Mesendoderm (in vitro differentiated cells): ENCODE results near the gene TNFAIP1.

Experiments
- DNase-seq: peaks from one replicate; pipeline ENCODE4 v3.0.0; 2013
- H2AK5ac ChIP-seq: 2 replicates; pipeline ENCODE4 v1.6.1; 2013; ENCODE audit warnings: low read length, inconsistent platforms
- H2BK120ac ChIP-seq: 2 replicates; pipeline ENCODE4 v1.6.1; 2013; ENCODE audit warnings: low read depth, mild to moderate bottlenecking, low read length, moderate library complexity, mixed read lengths
- H2BK15ac ChIP-seq: replicated peaks from 2 replicates; pipeline ENCODE4 v1.6.1; 2013; ENCODE audit warnings: low read depth, mild to moderate bottlenecking, moderate library complexity
- H2BK5ac ChIP-seq: 2 replicates; pipeline ENCODE4 v1.6.1; 2013; ENCODE audit warnings: low read length, inconsistent platforms
- H3K18ac ChIP-seq: 2 replicates; pipeline ENCODE4 v1.6.1; 2013; ENCODE audit warnings: mild to moderate bottlenecking, low read length, mixed read lengths
- H3K23ac ChIP-seq: one replicate; pipeline ENCODE4 v1.6.1; 2013; ENCODE audit warnings: low read length
- H3K27ac ChIP-seq: 2 replicates; pipeline ENCODE4 v1.5.1; 2013; ENCODE audit warnings: low read depth, mild to moderate bottlenecking, inconsistent platforms, low read length, moderate library complexity
- H3K27me3 ChIP-seq: 2 replicates; pipeline ENCODE4 v1.6.1; 2013; ENCODE audit warnings: low read length, control low read depth, mild to moderate bottlenecking, inconsistent platforms; ENCODE audit not compliant: insufficient read depth, poor library complexity
- H3K36me3 ChIP-seq: 2 replicates; pipeline ENCODE4 v1.6.1; 2013; ENCODE audit warnings: low read length, inconsistent platforms; ENCODE audit not compliant: control insufficient read depth, insufficient read depth
- H3K4ac ChIP-seq: one replicate; pipeline ENCODE4 v1.6.1; 2013; ENCODE audit warnings: low read depth, mild to moderate bottlenecking, low read length, moderate library complexity
- H3K4me1 ChIP-seq: 2 replicates; pipeline ENCODE4 v1.6.1; 2013; ENCODE audit warnings: low read depth, low read length, inconsistent platforms; ENCODE audit not compliant: control insufficient read depth
- H3K4me2 ChIP-seq: 2 replicates; pipeline ENCODE4 v1.6.1; 2013; ENCODE audit warnings: low read length
- H3K4me3 ChIP-seq: 2 replicates; pipeline ENCODE4 v1.5.1; 2013; ENCODE audit warnings: mild to moderate bottlenecking, low read length
- H3K56ac ChIP-seq: one replicate; pipeline ENCODE4 v1.6.1; 2013; ENCODE audit warnings: low read length
- H3K79me1 ChIP-seq: 2 replicates; pipeline ENCODE4 v1.6.1; 2013; ENCODE audit warnings: low read length, inconsistent platforms
- H3K79me2 ChIP-seq: 2 replicates; pipeline ENCODE4 v1.6.1; 2013; ENCODE audit warnings: mild to moderate bottlenecking, low read length; ENCODE audit not compliant: control insufficient read depth, insufficient read depth
- H3K9ac ChIP-seq: 2 replicates; pipeline ENCODE4 v1.6.1; 2013; ENCODE audit warnings: low read length, inconsistent platforms
- H4K5ac ChIP-seq: one replicate; pipeline ENCODE4 v1.6.1; 2013; ENCODE audit warnings: low read length
- H4K8ac ChIP-seq: one replicate; pipeline ENCODE4 v1.6.1; 2013; ENCODE audit warnings: low read depth, mild to moderate bottlenecking, control low read depth, low read length, moderate library complexity
- WGBS: extraction: QIAGEN DNeasy Blood & Tissue Kit; methylation state at CpG from one replicate; pipeline ENCODE4 v1.1.7; 2013; ENCODE audit warnings: low lambda C conversion rate, missing lambda C conversion rate; ENCODE audit not compliant: insufficient coverage; ENCODE audit errors: extremely low coverage; 5-methylcytosine and 5-hydroxymethylcytosine counted together

The TNFAIP1 gene

DNA sequence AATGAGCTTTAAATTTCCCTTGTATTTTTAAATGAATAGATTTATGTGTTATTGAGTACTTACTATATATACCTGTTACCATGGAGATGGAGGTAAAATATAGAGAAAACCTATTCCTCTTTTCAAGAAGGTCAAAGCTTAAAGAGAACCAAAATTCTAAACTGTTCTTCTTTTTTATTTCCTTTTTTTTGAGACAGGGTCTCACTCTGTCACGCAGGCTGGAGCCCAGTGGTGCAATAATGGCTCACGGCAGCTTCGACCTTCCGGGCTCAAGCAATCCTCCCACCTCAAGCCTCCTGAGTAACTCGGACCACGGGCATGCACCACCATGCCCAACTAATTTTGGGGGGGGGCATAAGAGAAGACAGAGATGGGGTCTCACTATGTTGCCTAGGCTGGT, 41.6 kb upstream of the TNFAIP1 start:
- Histone ChIP-seq H2BK120ac (no peak overlapping the region), H2BK15ac (no peak overlapping the region), H3K9ac (no peak overlapping the region), H3K4me3 (no peak overlapping the region), H3K23ac (no peak overlapping the region), H3K56ac (no peak overlapping the region), H3K4me2 (no peak overlapping the region), H3K18ac (no peak overlapping the region), H3K27ac (no peak overlapping the region), H3K79me2 (no peaks in the 10 kb centered on the region), H3K79me1 (no peaks in the 10 kb centered on the region), H2BK5ac (no peak overlapping the region), H4K5ac (no peak overlapping the region), H3K36me3 (no peaks in the 10 kb centered on the region), H3K27me3 (no peaks in the 10 kb centered on the region), H3K4me1 (no peaks in the 10 kb centered on the region), H2AK5ac (no peak overlapping the region), H4K8ac (no peak overlapping the region), H3K4ac (no peak overlapping the region)
- WGBS, result no CpG with 5 or more reads among the region's 6 CpGs
- no peak for DNase-seq

DNA sequence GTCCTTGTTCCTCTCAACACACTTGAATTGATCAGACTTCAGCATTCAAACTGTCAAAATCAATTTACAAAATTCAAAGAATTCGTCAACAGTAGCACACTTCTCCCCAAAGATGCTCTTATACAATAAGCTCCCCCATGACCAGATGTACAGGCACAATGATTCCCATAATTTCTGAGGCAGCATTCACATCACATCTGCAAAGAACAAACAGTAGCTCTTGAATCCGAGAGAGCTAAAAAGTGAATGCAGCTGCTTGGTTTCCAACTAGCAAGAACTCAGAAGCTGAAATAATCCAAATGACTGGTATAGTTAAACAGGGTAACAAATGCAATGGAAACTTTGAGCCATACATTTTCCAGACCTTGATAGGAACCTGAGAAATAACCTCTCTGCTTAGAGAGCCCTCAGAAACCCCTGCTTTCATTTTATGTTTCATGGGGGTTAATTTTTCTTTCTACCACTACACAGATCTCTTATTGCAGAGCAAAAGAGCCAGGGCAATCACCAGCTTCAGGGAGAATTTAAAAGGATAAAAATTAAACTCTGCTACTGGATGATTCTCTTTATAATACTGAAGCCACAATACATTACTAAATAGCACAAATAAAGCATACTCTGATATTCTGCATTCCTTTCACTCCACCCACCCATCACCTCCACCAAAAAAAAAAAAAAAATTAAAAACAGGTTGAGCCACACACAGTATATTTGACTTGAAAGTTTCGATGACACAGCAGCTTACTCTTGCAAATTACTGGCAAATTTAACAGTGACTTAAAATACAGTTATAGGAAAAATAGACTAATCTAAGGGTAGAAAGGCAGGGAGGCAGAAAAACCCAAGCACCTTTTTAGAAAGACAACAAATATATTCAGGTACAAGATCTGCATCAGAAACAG, 39.6 kb upstream of the TNFAIP1 start:
- H3K36me3 ChIP-seq, result no peaks in the 10 kb centered on the region
- no peak overlapping the region for H3K23ac ChIP-seq
- no peaks in the 10 kb centered on the region for H3K79me2 ChIP-seq
- no peak overlapping the region for H2AK5ac ChIP-seq
- H3K56ac ChIP-seq, result no peak overlapping the region
- H3K27ac ChIP-seq, result no peak overlapping the region
- no peaks in the 10 kb centered on the region for H3K79me1 ChIP-seq
- DNase-seq, result no peak
- H3K4me2 ChIP-seq, result no peak overlapping the region
- H4K8ac ChIP-seq, result no peak overlapping the region
- no peak overlapping the region for H3K4me3 ChIP-seq
- H3K4ac ChIP-seq, result no peak overlapping the region
- H3K4me1 ChIP-seq, result no peaks in the 10 kb centered on the region
- no peak overlapping the region for H4K5ac ChIP-seq
- WGBS, result no CpG with 5 or more reads among the region's 3 CpGs
- H2BK5ac ChIP-seq, result no peak overlapping the region
- H3K18ac ChIP-seq, result no peak overlapping the region
- no peak overlapping the region for H2BK15ac ChIP-seq
- no peaks in the 10 kb centered on the region for H3K27me3 ChIP-seq
- H3K9ac ChIP-seq, result no peak overlapping the region
- no peak overlapping the region for H2BK120ac ChIP-seq

DNA sequence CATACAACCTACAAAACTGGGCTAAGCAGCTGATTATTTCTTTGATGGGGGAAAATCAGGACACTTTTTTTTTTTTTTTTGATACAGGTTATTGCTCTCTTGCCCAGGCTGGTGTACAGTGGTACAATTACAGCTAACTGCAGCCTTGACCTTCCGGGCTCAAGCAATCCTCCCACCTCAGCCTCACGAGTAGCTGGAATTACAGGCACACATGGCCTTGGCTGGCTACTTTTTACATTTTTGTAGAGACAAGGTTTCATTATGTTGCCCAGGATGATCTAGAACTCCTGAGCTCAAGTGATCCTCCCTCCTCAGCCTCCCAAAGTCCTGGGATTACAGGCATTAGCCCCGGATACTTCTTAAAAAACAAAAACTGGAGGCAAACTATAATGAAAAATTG, 37.1 kb upstream of the TNFAIP1 start:
- H3K4me3 ChIP-seq, result no peak overlapping the region
- no CpG with 5 or more reads among the region's 3 CpGs for WGBS
- H3K9ac ChIP-seq, result no peak overlapping the region
- no peaks in the 10 kb centered on the region for H3K4me1 ChIP-seq
- H3K79me1 ChIP-seq, result no peaks in the 10 kb centered on the region
- no peaks in the 10 kb centered on the region for H3K36me3 ChIP-seq
- H2AK5ac ChIP-seq, result no peak overlapping the region
- H3K23ac ChIP-seq, result no peak overlapping the region
- no peak for DNase-seq
- H3K4ac ChIP-seq, result no peak overlapping the region
- no peak overlapping the region for H2BK5ac ChIP-seq
- H3K27ac ChIP-seq, result no peak overlapping the region
- H3K27me3 ChIP-seq, result no peaks in the 10 kb centered on the region
- no peak overlapping the region for H4K8ac ChIP-seq
- H3K56ac ChIP-seq, result no peak overlapping the region
- H3K4me2 ChIP-seq, result no peak overlapping the region
- H4K5ac ChIP-seq, result no peak overlapping the region
- H2BK120ac ChIP-seq, result no peak overlapping the region
- H3K79me2 ChIP-seq, result no peaks in the 10 kb centered on the region
- no peak overlapping the region for H3K18ac ChIP-seq
- no peak overlapping the region for H2BK15ac ChIP-seq

DNA sequence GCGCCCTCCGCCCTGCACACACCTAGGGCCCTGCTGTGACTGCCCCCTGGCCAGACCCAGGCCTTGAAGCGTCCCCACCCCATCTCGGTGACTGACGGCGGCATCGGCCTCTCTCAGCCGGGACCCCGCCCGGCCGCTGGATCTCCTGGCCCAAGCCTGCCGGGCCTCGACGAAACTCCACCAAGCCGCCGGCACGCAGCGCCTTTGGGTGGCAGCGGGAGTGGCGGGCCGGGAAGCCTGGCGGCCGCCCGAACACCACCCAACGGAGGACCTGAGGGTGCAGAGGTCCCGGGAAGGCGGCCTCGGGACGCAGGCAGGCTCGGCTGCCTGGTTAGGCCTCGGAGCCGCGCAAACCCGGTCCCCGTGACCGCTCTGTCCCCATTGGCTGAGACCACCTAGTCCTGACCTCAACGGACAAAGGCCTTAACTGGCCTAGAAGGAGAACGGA, 28.6 kb upstream of the TNFAIP1 start:
- no peak overlapping the region for H3K4ac ChIP-seq
- H3K4me1 ChIP-seq, result no peaks in the 10 kb centered on the region
- H4K8ac ChIP-seq, result no peak overlapping the region
- H3K4me3 ChIP-seq, result no peak overlapping the region
- H3K79me2 ChIP-seq, result no peaks in the 10 kb centered on the region
- no peak overlapping the region for H3K27ac ChIP-seq
- H4K5ac ChIP-seq, result no peak overlapping the region
- H3K18ac ChIP-seq, result no peak overlapping the region
- H3K79me1 ChIP-seq, result no peaks in the 10 kb centered on the region
- no peak overlapping the region for H3K9ac ChIP-seq
- no peak overlapping the region for H3K56ac ChIP-seq
- no peak overlapping the region for H2BK120ac ChIP-seq
- H3K36me3 ChIP-seq, result no peaks in the 10 kb centered on the region
- H3K4me2 ChIP-seq, result no peak overlapping the region
- H2BK15ac ChIP-seq, result no peak overlapping the region
- no peak overlapping the region for H2AK5ac ChIP-seq
- no peak overlapping the region for H2BK5ac ChIP-seq
- no peak for DNase-seq
- no peak overlapping the region for H3K23ac ChIP-seq
- whole genome bisulfite sequencing, result no CpG with 5 or more reads among the region's 38 CpGs
- H3K27me3 ChIP-seq, result no peaks in the 10 kb centered on the region

DNA sequence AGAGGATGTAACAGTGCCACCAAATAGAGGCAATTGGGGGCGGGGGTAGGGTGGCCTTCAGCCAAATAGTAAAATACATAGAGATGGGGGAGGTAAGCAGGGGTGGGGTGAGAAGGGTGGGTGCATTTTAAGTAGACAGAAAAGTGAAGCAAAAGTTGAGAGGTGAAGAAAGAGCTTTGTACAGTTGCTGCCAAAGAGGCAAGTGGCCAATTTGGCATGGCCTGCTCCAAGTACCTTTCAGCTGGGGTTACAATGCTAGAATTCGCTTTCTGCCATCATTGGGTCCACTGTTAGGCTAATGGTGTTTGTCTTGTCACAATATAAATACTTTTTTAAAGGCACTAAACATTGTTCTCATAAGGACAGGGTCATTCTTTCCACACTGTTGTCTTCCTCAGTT, 21.7 kb upstream of the TNFAIP1 start:
- Histone ChIP-seq H4K8ac (no peak overlapping the region), H3K23ac (no peak overlapping the region), H3K56ac (no peak overlapping the region), H2AK5ac (no peak overlapping the region), H3K4me1 (peaks cover 2% of the 10 kb centered on the region), H3K18ac (no peak overlapping the region), H3K27me3 (no peaks in the 10 kb centered on the region), H3K4me2 (no peak overlapping the region), H2BK5ac (no peak overlapping the region), H3K27ac (no peak overlapping the region), H3K4ac (no peak overlapping the region), H2BK15ac (no peak overlapping the region), H3K79me1 (no peaks in the 10 kb centered on the region), H3K36me3 (no peaks in the 10 kb centered on the region), H3K9ac (no peak overlapping the region), H2BK120ac (no peak overlapping the region), H4K5ac (no peak overlapping the region), H3K79me2 (no peaks in the 10 kb centered on the region), H3K4me3 (no peak overlapping the region)
- no CpG with 5 or more reads among the region's 2 CpGs for WGBS
- DNase-seq, result no peak
